HuH-7.5 (cell line): ENCODE measurements around the gene TEP1.
A peak's percentile ranks its signal among the peaks of the same experiment; 100 is the strongest.
"Not testable (repeated sequence)": the region's sequence is repeated elsewhere in the genome, so short reads cannot be mapped to it uniquely, and the experiment has no call there.

Source experiments
- DNase-seq: peaks from one replicate; pipeline ENCODE4 v3.0.0; 2011; ENCODE audit warnings: low spot score

The TEP1 gene

DNA sequence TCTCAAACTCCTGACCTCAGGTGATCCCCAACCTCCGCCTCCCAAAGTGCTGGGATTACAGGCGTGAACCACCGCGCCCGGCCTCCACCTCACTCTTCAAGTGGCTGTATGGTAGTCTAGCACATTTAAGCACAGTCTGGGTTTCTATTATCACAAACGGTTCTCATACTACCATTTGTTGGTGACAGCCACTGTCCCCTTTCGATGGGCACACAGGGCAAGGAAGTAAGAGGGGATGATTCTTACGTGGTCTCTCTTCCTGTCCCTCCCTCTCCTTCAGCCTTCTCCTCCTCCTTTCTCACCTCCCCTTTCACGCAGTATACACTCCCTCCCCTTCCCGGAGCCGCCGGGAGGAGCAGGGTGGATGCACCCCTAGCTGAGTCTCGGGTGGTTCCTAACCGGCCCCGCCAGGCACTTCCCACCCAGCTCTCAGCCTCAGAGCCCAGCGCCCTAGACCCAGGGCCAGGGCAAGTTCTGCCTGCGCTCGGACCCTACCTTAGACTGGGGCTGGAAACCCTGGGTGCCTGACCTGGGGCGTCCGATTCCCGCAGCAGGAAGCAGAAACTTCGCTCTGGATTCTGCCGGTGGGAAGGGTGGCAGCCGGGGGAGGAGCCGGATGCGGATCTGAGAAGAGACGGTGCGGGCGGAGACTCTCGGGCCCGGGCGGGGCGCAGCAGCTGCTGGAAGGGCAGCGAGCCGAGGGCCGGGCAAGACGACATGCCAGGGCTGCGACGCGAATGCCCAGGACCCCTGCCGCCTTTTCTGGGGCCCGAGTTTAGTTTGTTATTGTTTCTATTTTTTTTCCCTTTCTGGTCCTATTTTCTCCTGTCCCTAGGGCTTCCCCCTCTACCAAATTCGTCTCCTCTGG lies at the start of gene TEP1:
TEP1 (minus strand) TSS at position 626 of the 868 bp plus-strand sequence. CDS start 5,062 bp downstream, outside the sequence.
- peak; percentile 65 for DNase-seq

DNA sequence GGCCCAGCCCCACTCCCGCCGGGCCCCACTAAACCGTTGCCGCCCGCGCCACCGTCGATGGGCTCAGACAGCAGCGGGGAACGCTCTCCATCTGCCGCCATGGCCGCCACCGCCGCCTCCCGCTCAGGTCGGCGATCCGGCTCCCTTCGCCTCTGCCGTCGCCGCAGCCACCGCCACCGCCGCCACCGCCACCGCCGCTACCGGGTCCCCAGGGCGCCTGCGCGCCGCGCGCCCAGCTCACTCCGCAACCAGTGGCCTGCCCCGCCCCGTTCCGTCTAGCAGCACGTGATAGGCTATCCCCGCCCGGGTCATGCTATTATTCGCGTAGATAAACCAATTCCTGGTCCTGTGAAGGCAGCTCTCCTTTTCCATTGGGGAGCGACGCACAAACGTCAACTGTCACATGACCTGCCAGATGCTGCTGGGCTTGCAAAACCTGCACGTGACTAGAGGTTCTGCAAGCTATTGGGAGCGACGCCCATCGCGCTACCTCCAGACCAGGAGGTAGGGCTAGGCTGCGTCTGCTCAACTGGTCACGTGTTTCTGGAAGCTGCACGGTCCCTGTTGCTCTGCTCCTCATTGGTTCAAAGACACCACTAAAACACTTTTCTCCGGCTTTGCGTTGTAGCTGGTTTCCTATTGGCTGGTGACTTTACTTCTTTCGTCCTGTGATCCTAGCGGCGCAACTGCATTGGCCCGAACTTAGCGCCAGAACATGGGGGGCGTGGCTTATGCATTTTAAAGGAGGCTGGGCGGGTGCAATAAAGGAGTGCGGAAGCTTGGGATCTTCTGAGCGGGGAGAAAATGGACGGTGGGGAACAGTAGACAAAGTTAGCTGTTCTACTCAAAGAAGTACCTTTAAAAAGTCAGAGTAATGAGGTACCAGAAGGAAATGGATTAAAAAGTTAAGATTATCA lies 48.2 kb upstream of the TEP1 start, which contains the start of gene PIP4P1:
PIP4P1 (minus strand) TSS at position 210 of the 917 bp plus-strand sequence; CDS start at position 101, 109 bp downstream.
- DNase-seq = peak; percentile 90

DNA sequence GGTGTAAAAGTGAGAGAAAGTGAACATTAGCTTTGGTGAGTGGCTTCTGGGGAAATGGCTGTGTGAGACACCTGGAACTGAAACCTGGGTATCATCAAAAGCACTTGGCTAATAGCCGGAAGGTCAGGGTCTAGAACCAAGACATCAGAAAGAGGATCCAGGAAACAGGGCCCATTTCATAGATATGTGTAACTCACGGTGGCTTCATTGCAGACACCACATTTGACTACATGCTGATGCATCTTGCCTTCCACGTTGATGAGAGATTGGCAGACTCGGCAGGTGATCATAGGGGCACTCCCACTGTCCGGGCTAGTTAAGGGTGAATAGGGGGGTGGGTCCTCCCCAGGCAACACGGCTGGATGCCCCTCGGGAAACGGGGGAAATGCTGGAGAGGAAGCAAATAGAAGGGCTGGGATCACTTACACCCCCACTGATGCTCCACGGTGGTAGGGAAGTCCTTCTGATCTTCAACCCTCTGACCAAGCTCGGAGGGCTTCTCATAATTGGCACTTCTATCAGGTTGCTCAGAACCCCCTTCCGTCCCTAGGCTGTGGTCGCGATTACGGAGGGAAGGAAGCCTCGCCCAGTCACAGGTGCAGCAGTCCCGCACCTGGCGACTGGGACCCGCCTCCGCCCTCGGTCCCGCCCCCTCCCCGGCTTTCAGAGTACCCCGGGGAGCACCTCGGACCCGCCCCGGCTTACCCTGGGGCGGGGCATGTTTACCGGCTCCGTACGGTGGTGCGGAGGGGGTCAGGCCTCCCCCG lies 47.3 kb upstream of the TEP1 start:
- no peak for DNase-seq

DNA sequence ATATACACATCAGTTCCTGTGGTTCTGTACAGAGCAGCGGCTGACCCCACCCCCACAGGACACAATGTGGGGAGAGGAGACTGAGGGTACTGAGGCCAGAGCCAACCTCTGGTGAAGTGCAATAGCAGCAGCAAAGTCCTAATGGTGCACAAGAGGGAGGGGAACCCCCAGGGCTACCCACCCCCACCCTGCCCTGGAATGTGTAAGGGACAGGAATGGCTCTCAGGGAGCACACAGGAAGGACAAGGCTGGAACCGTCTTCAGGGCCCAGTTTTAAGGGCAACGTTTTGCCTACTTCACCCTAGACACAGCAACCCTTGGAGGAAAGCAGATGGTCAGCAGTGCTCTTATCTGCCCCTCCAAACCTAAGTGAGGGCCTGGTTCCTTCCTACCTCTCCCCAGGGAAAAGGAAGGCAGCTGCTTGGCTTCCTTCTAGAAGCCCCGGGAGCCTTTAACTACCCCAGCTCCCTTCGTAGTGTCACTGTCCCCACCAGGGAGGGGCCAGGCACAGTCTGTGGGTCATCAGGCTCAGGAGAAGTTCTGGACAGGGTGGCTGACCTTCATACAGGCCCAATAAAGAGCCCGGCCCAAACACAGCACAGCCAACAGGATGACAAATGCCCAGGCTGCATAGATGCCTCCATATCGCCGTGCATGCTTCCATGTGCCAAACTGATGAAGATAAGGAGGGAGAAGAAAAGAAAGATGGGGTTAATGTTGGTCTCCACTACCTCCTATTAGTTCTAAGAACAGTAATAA lies 44.9 kb upstream of the TEP1 start:
- no peak for DNase-seq

DNA sequence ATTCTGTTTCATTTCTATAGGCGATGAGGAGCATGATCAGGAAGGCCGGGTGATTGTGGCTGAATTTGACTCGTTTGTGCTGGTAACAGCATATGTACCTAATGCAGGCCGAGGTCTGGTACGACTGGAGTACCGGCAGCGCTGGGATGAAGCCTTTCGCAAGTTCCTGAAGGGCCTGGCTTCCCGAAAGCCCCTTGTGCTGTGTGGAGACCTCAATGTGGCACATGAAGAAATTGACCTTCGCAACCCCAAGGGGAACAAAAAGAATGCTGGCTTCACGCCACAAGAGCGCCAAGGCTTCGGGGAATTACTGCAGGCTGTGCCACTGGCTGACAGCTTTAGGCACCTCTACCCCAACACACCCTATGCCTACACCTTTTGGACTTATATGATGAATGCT lies 43.7 kb upstream of the TEP1 start:
- no peak for DNase-seq

DNA sequence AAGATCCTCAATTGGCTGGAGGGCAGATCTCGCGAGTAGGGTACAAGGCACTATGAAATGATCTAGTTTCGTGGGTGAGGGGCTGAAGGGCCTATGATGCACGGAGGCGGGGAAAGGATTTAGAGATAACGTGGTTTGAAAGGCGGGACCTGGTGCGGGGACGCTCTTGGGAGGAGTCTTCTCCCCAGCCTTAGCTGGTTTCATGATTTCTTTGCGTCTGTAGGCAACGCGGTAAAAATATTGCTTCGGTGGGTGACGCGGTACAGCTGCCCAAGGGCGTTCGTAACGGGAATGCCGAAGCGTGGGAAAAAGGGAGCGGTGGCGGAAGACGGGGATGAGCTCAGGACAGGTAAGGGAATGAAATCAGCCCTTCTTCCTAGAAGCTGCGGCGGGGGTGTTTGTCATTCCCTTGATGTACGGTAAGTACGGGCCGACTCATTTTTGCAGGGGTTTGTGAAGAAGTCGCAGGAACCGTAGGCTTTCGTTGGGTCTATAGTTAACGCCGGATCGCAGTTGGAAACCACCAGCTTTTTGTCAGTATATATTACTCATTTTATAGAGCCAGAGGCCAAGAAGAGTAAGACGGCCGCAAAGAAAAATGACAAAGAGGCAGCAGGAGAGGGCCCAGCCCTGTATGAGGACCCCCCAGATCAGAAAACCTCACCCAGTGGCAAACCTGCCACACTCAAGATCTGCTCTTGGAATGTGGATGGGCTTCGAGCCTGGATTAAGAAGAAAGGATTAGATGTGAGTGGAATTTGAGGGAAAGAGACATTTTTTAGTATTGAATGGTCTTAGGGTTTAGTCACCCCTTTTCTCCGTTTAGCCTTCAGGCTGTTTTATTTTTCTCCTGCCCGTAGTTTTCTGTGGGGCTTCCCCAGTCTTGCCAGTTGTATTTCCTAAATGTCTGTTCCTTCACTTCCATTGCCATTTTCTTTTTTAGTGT lies 42.3 kb upstream of the TEP1 start:
- peak; percentile 70 for DNase-seq

DNA sequence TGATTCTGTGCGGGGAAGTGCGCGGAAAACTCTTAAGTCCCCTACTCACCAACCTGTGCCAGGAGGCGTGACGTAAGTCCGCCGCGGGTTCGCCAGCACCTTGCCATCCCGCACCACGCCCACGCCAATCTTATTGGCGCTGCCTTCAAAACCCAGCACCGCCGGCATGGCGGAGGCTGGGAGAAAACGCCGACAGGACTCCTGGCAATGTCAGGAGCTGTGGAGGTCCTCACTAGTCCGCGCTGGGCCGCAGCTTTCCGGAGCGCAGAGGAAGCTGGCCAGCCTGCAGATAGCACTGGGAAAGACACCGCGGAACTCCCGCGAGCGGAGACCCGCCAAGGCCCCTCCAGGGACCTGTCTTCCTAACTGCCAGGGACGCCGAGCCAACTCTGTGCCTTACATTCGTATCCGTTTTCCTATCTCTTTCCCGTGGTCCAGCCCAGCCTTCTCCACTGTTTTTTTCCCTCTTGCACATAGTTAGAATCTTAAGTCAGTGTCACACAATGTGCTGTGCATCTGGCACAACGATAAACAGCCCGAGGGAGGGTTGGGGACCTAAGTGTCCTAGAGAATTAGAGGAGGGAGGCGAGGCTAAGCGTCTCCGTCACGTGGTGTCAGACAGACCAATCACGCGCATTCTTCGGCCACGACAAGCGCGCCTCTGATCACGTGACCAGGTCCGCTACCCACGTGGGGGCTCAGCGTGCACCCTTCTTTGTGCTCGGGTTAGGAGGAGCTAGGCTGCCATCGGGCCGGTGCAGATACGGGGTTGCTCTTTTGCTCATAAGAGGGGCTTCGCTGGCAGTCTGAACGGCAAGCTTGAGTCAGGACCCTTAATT lies 41.4 kb upstream of the TEP1 start, which contains the start of the genes APEX1 and OSGEP:
APEX1 (plus strand) TSS at position 711 of the 839 bp plus-strand sequence. CDS start 420 bp downstream, outside the sequence.
OSGEP (minus strand) TSS at position 297 of the 839 bp plus-strand sequence; CDS start at position 168, 129 bp downstream.
- peak; percentile 95 for DNase-seq

DNA sequence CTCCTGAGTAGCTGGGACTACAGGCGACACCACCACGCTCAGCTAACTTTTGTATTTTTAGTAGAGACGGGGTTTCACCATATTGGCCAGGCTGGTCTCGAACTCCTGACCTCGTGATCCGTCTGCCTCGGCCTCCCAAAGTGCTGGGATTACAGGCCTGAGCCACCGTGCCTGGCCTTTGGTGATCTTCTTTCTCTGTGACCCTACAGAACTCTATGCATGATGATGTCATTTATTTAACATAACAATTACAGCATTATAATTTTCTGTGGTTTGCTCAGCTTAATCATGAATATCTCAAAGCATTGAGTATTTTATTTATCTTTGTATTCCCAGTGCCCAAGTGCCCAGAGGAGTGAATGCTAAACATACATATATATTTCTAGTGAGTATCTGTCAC lies 39.5 kb upstream of the TEP1 start:
- not testable (repeated sequence) for DNase-seq

DNA sequence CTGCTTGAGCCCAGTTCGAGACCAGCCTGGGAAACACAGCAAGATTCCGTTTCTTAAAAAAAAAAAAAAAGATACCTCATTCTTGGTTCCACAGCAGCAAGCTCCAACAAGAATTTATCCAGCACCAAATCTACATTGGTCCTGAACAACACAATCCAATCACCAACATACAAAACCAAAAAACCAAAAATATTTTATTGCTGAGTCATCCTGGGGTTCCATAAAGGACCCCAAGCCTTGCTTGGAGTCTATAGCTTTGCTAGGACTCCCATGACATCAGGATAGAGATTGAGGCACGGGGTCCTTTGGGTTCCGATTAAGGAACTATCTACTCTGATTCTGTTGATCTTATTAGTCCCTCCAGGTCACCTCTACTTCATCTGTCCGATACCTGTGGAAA lies 33.6 kb upstream of the TEP1 start:
- DNase-seq = no peak

DNA sequence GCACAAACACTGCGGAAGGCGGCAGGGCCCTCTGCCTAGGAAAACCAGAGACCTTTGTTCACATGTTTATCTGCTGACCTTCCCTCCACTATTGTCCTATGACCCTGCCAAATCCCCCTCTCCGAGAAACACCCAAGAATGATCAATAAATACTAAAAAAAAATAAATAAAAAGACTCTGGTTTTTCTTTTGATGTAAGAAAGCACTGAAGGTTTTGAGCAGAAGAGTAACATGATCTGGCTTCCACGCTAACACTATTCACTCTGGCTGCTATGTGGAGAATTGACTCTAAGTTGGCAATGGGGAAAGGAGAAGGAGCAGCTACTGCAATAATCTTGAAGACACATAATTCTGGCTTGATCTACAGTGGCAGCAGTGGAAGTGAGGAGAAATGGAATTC lies 30.3 kb upstream of the TEP1 start:
- DNase-seq = not testable (repeated sequence)

DNA sequence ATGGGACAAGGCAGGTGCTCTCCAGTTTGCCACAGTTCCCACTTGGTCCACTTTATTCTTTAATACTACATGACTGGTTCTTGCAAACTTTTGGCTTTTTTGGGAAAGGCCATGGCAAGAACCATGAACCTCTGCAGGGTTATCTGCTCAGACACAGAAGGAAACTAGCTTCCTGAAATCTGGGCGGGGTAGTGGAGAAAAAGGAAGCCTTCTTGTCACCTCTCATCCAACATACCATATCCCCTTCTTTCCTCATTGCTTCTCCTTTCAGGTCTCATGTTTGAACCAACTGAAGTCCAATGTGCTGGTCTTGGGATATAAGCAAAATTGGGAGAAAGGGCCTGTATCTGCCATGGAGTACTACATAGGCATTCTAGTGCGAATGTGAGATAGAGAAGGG lies 28.2 kb upstream of the TEP1 start:
- DNase-seq = no peak

DNA sequence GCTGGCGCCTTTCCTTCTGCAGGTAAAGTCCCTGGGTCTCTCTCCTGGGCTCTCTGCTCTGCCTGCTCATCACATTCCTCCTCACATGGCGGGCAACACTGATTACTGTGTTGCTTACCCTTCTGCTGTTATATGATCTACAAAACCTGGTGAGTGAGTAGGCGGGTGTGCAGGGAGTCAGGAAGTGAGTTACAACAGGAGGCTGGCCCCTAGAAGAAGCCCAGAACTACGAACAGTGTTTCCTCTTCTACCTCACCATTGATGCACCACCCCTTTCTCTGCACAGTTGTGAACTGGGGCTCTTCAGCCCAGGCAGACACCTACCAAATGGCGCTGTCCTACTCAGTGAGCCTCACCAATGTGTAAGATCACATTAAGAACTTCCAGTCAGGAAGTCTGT lies 27.6 kb upstream of the TEP1 start:
- DNase-seq = no peak

DNA sequence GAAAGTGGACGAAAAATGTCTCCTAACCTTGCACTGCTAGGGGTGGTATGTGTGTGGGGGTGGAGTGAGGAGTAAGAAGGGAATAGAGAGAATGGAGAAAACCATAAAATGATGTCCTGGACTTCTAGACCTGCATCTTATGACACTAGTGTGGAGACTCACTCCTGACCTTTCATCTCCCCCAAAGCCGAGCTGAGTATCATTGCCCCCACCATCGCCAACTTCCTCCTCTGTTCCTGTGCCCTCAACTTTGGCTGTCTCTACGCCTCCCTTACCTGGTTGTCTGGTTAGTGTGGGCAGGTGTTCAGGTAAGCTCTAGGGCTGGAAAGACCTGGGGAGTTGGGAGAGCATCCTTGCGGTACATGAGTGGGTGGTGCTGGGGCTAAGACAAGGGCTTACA lies 27.2 kb upstream of the TEP1 start:
- no peak for DNase-seq

DNA sequence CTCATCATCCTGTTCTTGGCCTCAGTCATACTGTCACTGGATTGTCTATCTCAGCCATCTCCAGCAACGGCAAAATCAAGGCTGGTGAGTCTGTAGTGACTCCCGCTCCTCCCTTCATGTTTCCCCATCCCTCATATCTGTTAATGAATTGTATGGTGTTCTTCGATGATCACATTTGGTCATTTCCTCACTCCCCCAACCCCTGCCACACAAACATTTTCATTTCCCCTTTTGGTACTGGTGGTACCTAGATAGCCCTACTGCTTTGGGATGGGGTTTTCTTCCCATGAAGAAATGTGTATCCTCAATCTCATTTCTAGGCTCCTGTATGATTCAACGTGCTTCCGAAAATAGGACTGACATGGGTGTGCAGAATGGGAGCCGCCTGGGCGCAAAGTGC lies 25.4 kb upstream of the TEP1 start:
- DNase-seq = no peak

DNA sequence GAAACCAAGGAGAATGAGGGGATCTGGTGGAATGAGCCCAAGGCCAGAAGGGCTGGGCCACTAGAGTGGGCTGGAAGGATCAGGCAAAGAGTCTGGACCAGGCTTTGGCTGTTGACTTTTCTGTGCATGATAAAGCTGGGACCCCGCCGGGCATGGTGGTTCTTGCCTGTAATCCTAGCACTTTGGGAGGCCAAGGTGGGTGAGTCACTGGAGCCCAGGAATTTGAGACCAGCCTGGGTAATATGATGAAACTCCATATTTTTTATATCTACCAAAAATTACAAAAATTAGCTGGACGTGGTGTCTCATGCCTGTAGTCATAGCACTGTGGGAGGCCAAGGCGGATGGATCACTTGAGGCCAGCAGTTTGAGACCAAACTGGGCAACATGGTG lies 23.1 kb upstream of the TEP1 start:
- DNase-seq = no peak

DNA sequence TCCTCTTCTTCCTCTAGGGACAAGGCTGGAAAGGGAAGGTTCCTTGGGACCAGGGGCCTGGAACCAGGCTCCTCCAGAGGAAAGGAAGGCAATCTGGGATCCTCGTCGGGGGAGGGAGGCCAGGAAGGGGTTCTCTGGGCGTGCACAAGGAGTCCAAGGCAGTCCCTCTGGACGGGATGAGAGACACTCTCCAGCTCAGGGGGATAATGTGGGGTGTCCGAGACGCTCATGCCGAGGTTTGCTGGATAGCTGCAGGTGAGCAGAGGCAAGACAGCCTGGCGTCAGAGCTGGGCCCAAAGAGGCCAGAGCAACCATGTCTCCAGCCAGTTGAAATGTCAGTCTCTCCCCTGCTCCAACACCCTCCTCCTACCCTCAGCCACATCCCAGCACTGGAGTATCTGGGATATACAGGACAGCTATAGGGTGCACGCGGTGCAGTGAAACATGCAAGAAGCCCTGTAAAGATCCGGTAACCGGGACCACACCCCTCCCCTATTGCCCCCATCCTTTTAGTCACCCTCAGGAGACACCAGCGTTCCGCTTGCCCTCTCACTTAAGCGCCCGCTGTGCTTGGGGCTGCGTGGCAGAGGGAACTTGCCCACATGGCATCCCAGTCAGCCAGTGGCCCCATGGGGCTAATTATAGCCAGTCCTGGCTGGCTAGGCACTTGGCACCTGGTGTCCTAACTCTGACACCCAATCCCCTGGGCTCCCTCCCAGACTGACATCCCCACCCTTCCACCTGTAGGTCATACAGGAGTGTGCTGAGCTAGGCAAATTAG lies 22.5 kb upstream of the TEP1 start, which contains the start of gene KLHL33:
KLHL33 (minus strand) TSS at position 585 of the 781 bp plus-strand sequence; CDS start at position 230, 355 bp downstream.
- DNase-seq = no peak

DNA sequence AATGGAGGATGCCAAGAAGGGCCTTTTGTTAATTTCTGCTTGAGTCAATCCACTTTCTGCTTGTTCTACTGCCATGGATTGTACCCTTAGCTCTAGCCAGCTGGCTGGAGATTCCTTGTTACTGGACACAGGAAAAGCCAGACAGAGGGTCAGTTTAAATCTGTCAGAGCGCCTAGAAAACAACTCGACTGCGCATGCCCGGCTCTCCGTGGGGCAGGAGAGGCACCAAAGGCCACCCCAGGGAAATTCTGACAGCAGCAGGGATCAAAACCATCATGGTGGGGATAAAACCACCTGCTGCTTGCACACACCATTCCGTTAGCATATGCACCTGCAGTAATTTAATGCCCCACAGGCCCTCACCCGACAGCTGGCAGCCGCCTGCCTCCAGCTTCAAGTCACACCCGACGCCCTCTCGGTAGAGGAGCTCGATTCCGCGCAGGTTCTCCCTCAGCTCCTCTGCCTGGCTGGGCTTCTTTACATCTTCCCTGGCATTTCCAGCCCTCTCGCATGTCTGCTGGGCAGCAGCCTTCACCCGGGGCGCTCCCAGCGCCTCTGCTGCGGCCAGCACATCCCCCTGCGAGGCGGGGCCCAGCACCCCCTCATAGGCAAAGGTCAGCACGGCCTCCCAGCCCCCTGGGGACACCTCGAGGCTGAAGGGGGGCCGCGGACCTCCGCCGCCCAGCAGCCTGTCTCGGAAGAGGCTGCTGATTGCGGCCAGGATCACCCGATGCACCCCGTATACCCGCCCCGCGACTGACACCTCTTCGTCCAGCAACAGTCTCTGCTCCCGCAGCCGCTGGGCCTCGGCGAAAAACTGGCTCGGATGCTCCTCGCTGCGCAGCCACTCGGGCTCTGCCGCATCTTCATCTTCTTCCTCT lies 21.6 kb upstream of the TEP1 start:
- no peak for DNase-seq
